ENCODE data around the gene UROS. TPM values are rescaled to one million over a fixed set of nuclear protein-coding genes. Genes with fewer than 3 reads are reported as not detected.

The UROS gene
- total and polyA plus RNA-seq, 4 donors, result 24.9 to 157 (median 37.9) TPM

- Histone ChIP-seq H3K36me3 (ENCODE audit: control insufficient read depth in 4 of 4, insufficient read depth in 3 of 4, low read depth in 1 of 4, low read length in 3 of 4) (no peaks in the 10 kb centered on the region), H3K27ac (ENCODE audit: low read depth in 1 of 2, low read length in 2 of 2) (no peak within 1 kb of the TSS), H3K9ac (ENCODE audit: low read depth in 1 of 2, low read length in 2 of 2) (no peak within 1 kb of the TSS), H3K9me3 (ENCODE audit: control insufficient read depth in 4 of 4, low read length in 3 of 4) (no peaks in the 10 kb centered on the region), H3K4me1 (ENCODE audit: control insufficient read depth in 4 of 4, insufficient read depth in 4 of 4, low read length in 3 of 4) (no peaks in the 10 kb centered on the region), H3K4me3 (ENCODE audit: low read depth in 1 of 3, low read length in 3 of 3) (no peak within 1 kb of the TSS), H3K27me3 (ENCODE audit: control insufficient read depth in 4 of 4, insufficient read depth in 4 of 4, low read length in 3 of 4) (no peaks in the 10 kb centered on the region)
- 95% methylated on average over 26 of the region's 26 CpGs for WGBS
- TF ChIP-seq CTCF (IDR thresholded peaks at IDR 0.05; ENCODE audit: low read depth, low read length, missing input control) (no peak), ATF3 (IDR thresholded peaks at IDR 0.05) (no peak), ZBTB33 (IDR thresholded peaks at IDR 0.05) (no peak), YY1 (IDR thresholded peaks at IDR 0.05) (no peak), EGR1 (IDR thresholded peaks at IDR 0.05; ENCODE audit: low read depth in 2 of 2) (no peak), SP1 (IDR thresholded peaks at IDR 0.05) (no peak), MAX (IDR thresholded peaks at IDR 0.05) (no peak), NR2F2 (IDR thresholded peaks at IDR 0.05) (no peak), GABPA (IDR thresholded peaks at IDR 0.05 in 1 of 2, conservative IDR thresholded peaks at IDR 0.05 in 1 of 2) (no peak), HNF4A (conservative IDR thresholded peaks at IDR 0.05) (no peak), RXRA (IDR thresholded peaks at IDR 0.05) (no peak), JUND (IDR thresholded peaks at IDR 0.05) (no peak), REST (IDR thresholded peaks at IDR 0.05) (no peak), HNF4G (IDR thresholded peaks at IDR 0.05) (no peak), FOXA1 (IDR thresholded peaks at IDR 0.05) (no peak), RAD21 (IDR thresholded peaks at IDR 0.05) (no peak), FOXA2 (IDR thresholded peaks at IDR 0.05) (no peak), TAF1 (conservative IDR thresholded peaks at IDR 0.05) (no peak)
- DNase-seq (ENCODE audit: low spot score), result no peak
Measured at GRCh38 chr10:125775491-125776106, 47.5 kb downstream of the UROS start, which contains the start of gene MMP21. TSS of gene MMP21 (minus strand) at chr10:125775821. CDS start at chr10:125775821, 0 bp downstream.
